ENCODE results near the gene PIP4K2A. TPM values are rescaled to one million over a fixed set of nuclear protein-coding genes. Genes with fewer than 3 reads are reported as not detected.
"Not testable (repeated sequence)": the region's sequence is repeated elsewhere in the genome, so short reads cannot be mapped to it uniquely, and the experiment has no call there.

The PIP4K2A gene
- total and polyA plus RNA-seq, 2 donors = 23.8 to 60.4 TPM

GRCh38 chr10:22723783-22724182 lies 9.4 kb upstream of the PIP4K2A start:
- 72% methylated on average over 6 of the region's 6 CpGs for WGBS
- Histone ChIP-seq H3K27ac (ENCODE audit: low read depth in 1 of 2, low read length in 1 of 2) (no peak overlapping the region), H3K36me3 (ENCODE audit: control insufficient read depth in 2 of 2, insufficient read depth in 2 of 2, low read length in 1 of 2) (no peaks in the 10 kb centered on the region), H3K4me1 (ENCODE audit: control insufficient read depth in 2 of 2, insufficient read depth in 2 of 2, low read length in 2 of 2) (peaks cover 0 to 5% of the 10 kb centered on the region in 2 donors), H3K27me3 (ENCODE audit: control insufficient read depth in 2 of 2, insufficient read depth in 1 of 2, low read length in 1 of 2) (no peaks in the 10 kb centered on the region), H3K9me3 (ENCODE audit: control insufficient read depth in 2 of 2, insufficient read depth in 1 of 2, low read length in 1 of 2) (peaks cover 0 to 2% of the 10 kb centered on the region in 2 donors), H3K4me3 (ENCODE audit: low read length in 2 of 2) (no peak overlapping the region)
- DNase-seq (ENCODE audit: low read depth in 6 of 9, low spot score in 9 of 9) = no peak

DNA sequence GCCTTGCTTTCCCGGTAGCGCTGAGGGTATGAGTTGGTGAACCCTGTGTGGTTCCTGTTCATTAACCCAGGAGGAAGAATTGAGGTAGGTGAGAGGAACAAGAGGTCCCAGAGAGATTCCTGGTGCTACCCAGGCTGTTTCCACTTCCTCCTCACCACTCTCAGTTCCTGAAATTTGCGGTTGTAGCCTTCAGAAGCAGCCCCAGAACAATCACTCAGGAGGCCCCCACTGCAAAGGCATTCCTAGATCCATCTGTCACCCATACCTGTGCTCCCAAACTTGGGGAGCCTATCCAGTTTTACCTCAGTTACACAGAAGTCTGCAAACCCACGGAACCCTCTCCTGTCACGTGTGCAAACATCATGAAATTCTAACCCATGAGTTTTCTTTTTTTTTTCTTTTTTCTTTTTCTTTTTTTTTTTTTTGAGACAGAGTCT lies 9.0 kb upstream of the PIP4K2A start:
- Histone ChIP-seq H3K4me3 (ENCODE audit: low read length in 2 of 2) (no peak overlapping the region), H3K27ac (ENCODE audit: low read depth in 1 of 2, low read length in 1 of 2) (no peak overlapping the region), H3K4me1 (ENCODE audit: control insufficient read depth in 2 of 2, insufficient read depth in 2 of 2, low read length in 2 of 2) (peaks cover 0 to 5% of the 10 kb centered on the region in 2 donors), H3K9me3 (ENCODE audit: control insufficient read depth in 2 of 2, insufficient read depth in 1 of 2, low read length in 1 of 2) (peaks cover 0 to 2% of the 10 kb centered on the region in 2 donors), H3K36me3 (ENCODE audit: control insufficient read depth in 2 of 2, insufficient read depth in 2 of 2, low read length in 1 of 2) (no peaks in the 10 kb centered on the region), H3K27me3 (ENCODE audit: control insufficient read depth in 2 of 2, insufficient read depth in 1 of 2, low read length in 1 of 2) (no peaks in the 10 kb centered on the region)
- WGBS = 22% methylated on average over 5 of the region's 5 CpGs
- no peak for DNase-seq (ENCODE audit: low read depth in 6 of 9, low spot score in 9 of 9)

- peaks cover 0 to 5% of the 10 kb centered on the region in 2 donors for H3K4me1 ChIP-seq (ENCODE audit: control insufficient read depth in 2 of 2, insufficient read depth in 2 of 2, low read length in 2 of 2)
- DNase-seq (ENCODE audit: low read depth in 6 of 9, low spot score in 9 of 9) = no peak
- no peak overlapping the region for H3K27ac ChIP-seq (ENCODE audit: low read depth in 1 of 2, low read length in 1 of 2)
- no peaks in the 10 kb centered on the region for H3K27me3 ChIP-seq (ENCODE audit: control insufficient read depth in 2 of 2, insufficient read depth in 1 of 2, low read length in 1 of 2)
- 98% methylated on average over 4 of the region's 4 CpGs for WGBS
- no peaks in the 10 kb centered on the region for H3K36me3 ChIP-seq (ENCODE audit: control insufficient read depth in 2 of 2, insufficient read depth in 2 of 2, low read length in 1 of 2)
- peaks cover 0 to 2% of the 10 kb centered on the region in 2 donors for H3K9me3 ChIP-seq (ENCODE audit: control insufficient read depth in 2 of 2, insufficient read depth in 1 of 2, low read length in 1 of 2)
- H3K4me3 ChIP-seq (ENCODE audit: low read length in 2 of 2) = no peak overlapping the region
Measured at GRCh38 chr10:22722626-22723169, 8.3 kb upstream of the PIP4K2A start.

DNA sequence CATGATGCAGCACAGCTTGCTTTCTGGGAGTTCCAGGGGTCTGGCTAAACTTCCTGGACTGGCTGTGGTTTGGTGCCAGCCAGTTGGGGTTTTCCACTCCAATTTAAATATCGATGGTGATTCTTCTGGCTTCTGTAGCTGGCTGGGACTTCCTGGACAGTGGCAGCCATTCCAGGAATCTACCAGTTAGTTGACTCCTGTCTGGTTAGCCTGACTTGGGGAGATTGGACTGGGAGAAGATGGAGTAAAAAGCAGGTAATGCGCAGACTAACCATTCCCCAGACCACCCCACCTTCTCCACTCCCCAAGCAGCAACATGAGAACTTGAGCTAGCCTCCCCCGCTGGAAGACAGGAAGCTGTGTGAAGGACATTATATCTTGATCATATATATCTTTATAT lies 6.3 kb upstream of the PIP4K2A start:
- 83% methylated on average over 3 of the region's 3 CpGs for WGBS
- no peaks in the 10 kb centered on the region for H3K36me3 ChIP-seq (ENCODE audit: control insufficient read depth in 2 of 2, insufficient read depth in 2 of 2, low read length in 1 of 2)
- H3K9me3 ChIP-seq (ENCODE audit: control insufficient read depth in 2 of 2, insufficient read depth in 1 of 2, low read length in 1 of 2) = peaks cover 0 to 2% of the 10 kb centered on the region in 2 donors
- no peak for DNase-seq (ENCODE audit: low read depth in 6 of 9, low spot score in 9 of 9)
- peaks cover 0 to 5% of the 10 kb centered on the region in 2 donors for H3K4me1 ChIP-seq (ENCODE audit: control insufficient read depth in 2 of 2, insufficient read depth in 2 of 2, low read length in 2 of 2)
- H3K27me3 ChIP-seq (ENCODE audit: control insufficient read depth in 2 of 2, insufficient read depth in 1 of 2, low read length in 1 of 2) = no peaks in the 10 kb centered on the region
- no peak overlapping the region for H3K27ac ChIP-seq (ENCODE audit: low read depth in 1 of 2, low read length in 1 of 2)
- H3K4me3 ChIP-seq (ENCODE audit: low read length in 2 of 2) = no peak overlapping the region

DNA sequence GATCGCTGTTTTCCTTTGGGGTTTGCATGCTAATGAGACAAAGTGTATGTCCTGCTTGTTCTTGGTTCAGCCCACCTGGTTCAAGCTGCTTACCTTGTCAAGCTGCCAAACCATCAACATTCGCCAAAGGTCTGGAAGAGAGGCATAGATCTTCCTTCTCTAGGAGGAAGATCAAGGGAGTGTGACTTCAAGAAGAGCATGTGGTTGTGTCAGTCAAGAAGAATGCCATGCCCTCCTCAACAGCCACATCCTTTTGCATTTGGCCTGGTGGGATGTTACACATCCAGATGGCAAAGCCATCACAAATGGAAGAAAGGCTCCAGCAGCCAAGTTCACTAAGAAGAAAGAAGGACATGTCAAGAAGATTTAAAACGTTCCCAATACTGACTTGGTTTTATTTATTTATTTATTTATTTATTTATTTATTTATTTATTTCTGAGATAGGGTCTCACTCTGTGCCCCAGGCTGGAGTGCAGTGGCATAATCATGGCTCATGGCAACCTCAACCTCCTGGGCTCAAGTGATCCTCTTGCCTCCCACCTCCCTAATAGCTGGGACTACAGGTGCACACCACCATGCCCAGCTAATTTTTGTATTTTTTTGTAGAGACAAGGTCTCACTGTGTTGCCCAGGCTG lies 5.1 kb upstream of the PIP4K2A start:
- Histone ChIP-seq H3K36me3 (ENCODE audit: control insufficient read depth in 2 of 2, insufficient read depth in 2 of 2, low read length in 1 of 2) (no peaks in the 10 kb centered on the region), H3K27me3 (ENCODE audit: control insufficient read depth in 2 of 2, insufficient read depth in 1 of 2, low read length in 1 of 2) (no peaks in the 10 kb centered on the region), H3K9me3 (ENCODE audit: control insufficient read depth in 2 of 2, insufficient read depth in 1 of 2, low read length in 1 of 2) (peaks cover 0 to 2% of the 10 kb centered on the region in 2 donors), H3K27ac (ENCODE audit: low read depth in 1 of 2, low read length in 1 of 2) (no peak overlapping the region), H3K4me3 (ENCODE audit: low read length in 2 of 2) (no peak overlapping the region), H3K4me1 (ENCODE audit: control insufficient read depth in 2 of 2, insufficient read depth in 2 of 2, low read length in 2 of 2) (peaks cover 6 to 11% of the 10 kb centered on the region in 2 donors)
- DNase-seq (ENCODE audit: low read depth in 6 of 9, low spot score in 9 of 9) = no peak
- WGBS = 88% methylated on average over 3 of the region's 3 CpGs

DNA sequence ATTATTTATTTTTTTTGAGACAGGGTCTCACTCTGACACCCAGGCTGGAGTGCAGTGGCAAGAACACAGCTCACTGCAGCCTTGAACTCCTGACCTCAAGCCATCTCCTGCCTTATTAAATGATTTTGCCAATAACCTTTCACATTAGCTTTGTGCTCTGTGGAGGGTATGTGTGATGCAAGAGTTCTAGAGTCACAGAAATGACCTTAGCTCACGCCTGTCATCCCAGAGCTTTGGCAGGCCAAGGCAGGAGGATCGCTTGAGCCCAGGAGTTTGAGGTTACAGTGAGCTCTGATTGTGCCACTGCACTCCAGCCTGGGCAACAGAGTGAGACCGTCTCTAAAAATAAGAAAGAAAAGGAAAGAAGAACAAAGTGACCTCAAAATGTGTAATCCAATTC lies 4.3 kb upstream of the PIP4K2A start:
- H3K9me3 ChIP-seq (ENCODE audit: control insufficient read depth in 2 of 2, insufficient read depth in 1 of 2, low read length in 1 of 2); DNase-seq (ENCODE audit: low read depth in 6 of 9, low spot score in 9 of 9); H3K36me3 ChIP-seq (ENCODE audit: control insufficient read depth in 2 of 2, insufficient read depth in 2 of 2, low read length in 1 of 2); H3K27ac ChIP-seq (ENCODE audit: low read depth in 1 of 2, low read length in 1 of 2); H3K27me3 ChIP-seq (ENCODE audit: control insufficient read depth in 2 of 2, insufficient read depth in 1 of 2, low read length in 1 of 2); H3K4me3 ChIP-seq (ENCODE audit: low read length in 2 of 2): not testable (repeated sequence)
- peaks cover 6 to 11% of the 10 kb centered on the region in 2 donors for H3K4me1 ChIP-seq (ENCODE audit: control insufficient read depth in 2 of 2, insufficient read depth in 2 of 2, low read length in 2 of 2)
- 97% methylated on average over 3 of the region's 3 CpGs for WGBS

GRCh38 chr10:22717728-22718127 lies 3.4 kb upstream of the PIP4K2A start:
- Histone ChIP-seq H3K4me3 (ENCODE audit: low read length in 2 of 2) (no peak overlapping the region), H3K4me1 (ENCODE audit: control insufficient read depth in 2 of 2, insufficient read depth in 2 of 2, low read length in 2 of 2) (peaks cover 6 to 8% of the 10 kb centered on the region in 2 donors), H3K36me3 (ENCODE audit: control insufficient read depth in 2 of 2, insufficient read depth in 2 of 2, low read length in 1 of 2) (no peaks in the 10 kb centered on the region), H3K27ac (ENCODE audit: low read depth in 1 of 2, low read length in 1 of 2) (no peak overlapping the region), H3K9me3 (ENCODE audit: control insufficient read depth in 2 of 2, insufficient read depth in 1 of 2, low read length in 1 of 2) (peaks cover 0 to 2% of the 10 kb centered on the region in 2 donors), H3K27me3 (ENCODE audit: control insufficient read depth in 2 of 2, insufficient read depth in 1 of 2, low read length in 1 of 2) (no peaks in the 10 kb centered on the region)
- DNase-seq (ENCODE audit: low read depth in 6 of 9, low spot score in 9 of 9) = no peak
- 97% methylated on average over 3 of the region's 3 CpGs for WGBS

DNA sequence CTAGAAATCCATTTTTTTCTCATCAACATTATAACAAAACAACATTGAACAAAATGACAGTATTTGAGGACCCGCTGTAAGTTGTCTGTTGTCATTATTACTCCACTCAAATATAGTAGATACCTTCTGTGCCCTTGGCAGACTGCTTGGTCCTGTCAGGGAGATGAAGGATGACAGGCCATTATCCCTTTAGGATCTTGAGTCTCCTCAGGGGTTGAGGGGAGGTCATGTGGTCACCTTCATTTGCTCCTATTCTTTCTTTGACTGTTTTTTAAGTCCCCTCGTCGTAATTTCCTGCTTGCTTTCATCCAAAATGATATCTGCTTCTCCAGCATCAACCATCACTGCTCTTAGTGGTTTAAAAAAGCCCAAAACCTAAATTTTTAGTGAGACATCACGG lies 2.6 kb upstream of the PIP4K2A start:
- peaks cover 0 to 2% of the 10 kb centered on the region in 2 donors for H3K9me3 ChIP-seq (ENCODE audit: control insufficient read depth in 2 of 2, insufficient read depth in 1 of 2, low read length in 1 of 2)
- no peak overlapping the region for H3K27ac ChIP-seq (ENCODE audit: low read depth in 1 of 2, low read length in 1 of 2)
- 94% methylated on average over 4 of the region's 4 CpGs for WGBS
- H3K36me3 ChIP-seq (ENCODE audit: control insufficient read depth in 2 of 2, insufficient read depth in 2 of 2, low read length in 1 of 2) = no peaks in the 10 kb centered on the region
- H3K4me3 ChIP-seq (ENCODE audit: low read length in 2 of 2) = no peak overlapping the region
- H3K27me3 ChIP-seq (ENCODE audit: control insufficient read depth in 2 of 2, insufficient read depth in 1 of 2, low read length in 1 of 2) = no peaks in the 10 kb centered on the region
- peaks cover 6 to 10% of the 10 kb centered on the region in 2 donors for H3K4me1 ChIP-seq (ENCODE audit: control insufficient read depth in 2 of 2, insufficient read depth in 2 of 2, low read length in 2 of 2)
- no peak for DNase-seq (ENCODE audit: low read depth in 6 of 9, low spot score in 9 of 9)

- Histone ChIP-seq H3K36me3 (ENCODE audit: control insufficient read depth in 2 of 2, insufficient read depth in 2 of 2, low read length in 1 of 2) (no peaks in the 10 kb centered on the region), H3K27me3 (ENCODE audit: control insufficient read depth in 2 of 2, insufficient read depth in 1 of 2, low read length in 1 of 2) (no peaks in the 10 kb centered on the region), H3K4me3 (ENCODE audit: low read length in 2 of 2) (no peak overlapping the region), H3K27ac (ENCODE audit: low read depth in 1 of 2, low read length in 1 of 2) (no peak overlapping the region), H3K9me3 (ENCODE audit: control insufficient read depth in 2 of 2, insufficient read depth in 1 of 2, low read length in 1 of 2) (no peaks in the 10 kb centered on the region), H3K4me1 (ENCODE audit: control insufficient read depth in 2 of 2, insufficient read depth in 2 of 2, low read length in 2 of 2) (peaks cover 8 to 10% of the 10 kb centered on the region in 2 donors)
- WGBS = 96% methylated on average over 7 of the region's 7 CpGs
- DNase-seq (ENCODE audit: low read depth in 6 of 9, low spot score in 9 of 9) = no peak
Measured at GRCh38 chr10:22715290-22715625, 880 bp upstream of the PIP4K2A start.
